Measurements from ENCODE around the gene FBLN2. TPM values are rescaled to one million over a fixed set of nuclear protein-coding genes. Genes with fewer than 3 reads are reported as not detected.

The FBLN2 gene
- total RNA-seq, 1 donor: 54.6 TPM

- no peaks in the 10 kb centered on the region for H3K9me3 ChIP-seq (ENCODE audit: low read depth, low read length)
- H2AFZ ChIP-seq (ENCODE audit: low read length): no peak overlapping the region
- no peaks in the 10 kb centered on the region for H3K79me2 ChIP-seq (ENCODE audit: insufficient read depth, low read length)
- peaks cover 5% of the 10 kb centered on the region for H3K4me1 ChIP-seq (ENCODE audit: insufficient read depth, low read length)
- H3K4me2 ChIP-seq (ENCODE audit: insufficient read depth, low read length): no peak overlapping the region
- DNase-seq (ENCODE audit: insufficient read length, low spot score, missing footprints): no peak
- H3K27me3 ChIP-seq (ENCODE audit: insufficient read depth, low read length): no peaks in the 10 kb centered on the region
- no peaks in the 10 kb centered on the region for H4K20me1 ChIP-seq (ENCODE audit: insufficient read depth, low read length)
- H3K36me3 ChIP-seq (ENCODE audit: insufficient read depth, low read length): no peaks in the 10 kb centered on the region
- no peak overlapping the region for H3K4me3 ChIP-seq (ENCODE audit: insufficient read depth, low read length)
- no peak for TF ChIP-seq CTCF (IDR thresholded peaks at IDR 0.05; ENCODE audit: extremely low read depth, low read depth, low read length)
- H3K27ac ChIP-seq (ENCODE audit: low read depth, low read length): no peak overlapping the region
These were observed 52.8 kb downstream of the FBLN2 start for GRCh38 chr3:13601692-13602080.

- Histone ChIP-seq H3K9me3 (ENCODE audit: low read depth, low read length) (no peaks in the 10 kb centered on the region), H3K27me3 (ENCODE audit: insufficient read depth, low read length) (no peaks in the 10 kb centered on the region), H3K4me1 (ENCODE audit: insufficient read depth, low read length) (peaks cover 3% of the 10 kb centered on the region), H3K79me2 (ENCODE audit: insufficient read depth, low read length) (no peaks in the 10 kb centered on the region), H3K27ac (ENCODE audit: low read depth, low read length) (no peak overlapping the region), H2AFZ (ENCODE audit: low read length) (no peak overlapping the region), H3K4me3 (ENCODE audit: insufficient read depth, low read length) (no peak overlapping the region), H3K4me2 (ENCODE audit: insufficient read depth, low read length) (no peak overlapping the region), H3K36me3 (ENCODE audit: insufficient read depth, low read length) (no peaks in the 10 kb centered on the region), H4K20me1 (ENCODE audit: insufficient read depth, low read length) (no peaks in the 10 kb centered on the region)
- DNase-seq (ENCODE audit: insufficient read length, low spot score, missing footprints): no peak
- TF ChIP-seq CTCF (IDR thresholded peaks at IDR 0.05; ENCODE audit: extremely low read depth, low read depth, low read length): no peak
These were observed 56.6 kb downstream of the FBLN2 start for GRCh38 chr3:13605555-13605954.

- TF ChIP-seq CTCF (IDR thresholded peaks at IDR 0.05; ENCODE audit: extremely low read depth, low read depth, low read length): no peak
- H3K4me2 ChIP-seq (ENCODE audit: insufficient read depth, low read length): no peak overlapping the region
- H3K27ac ChIP-seq (ENCODE audit: low read depth, low read length): no peak overlapping the region
- H3K4me1 ChIP-seq (ENCODE audit: insufficient read depth, low read length): no peaks in the 10 kb centered on the region
- H3K36me3 ChIP-seq (ENCODE audit: insufficient read depth, low read length): no peaks in the 10 kb centered on the region
- H3K9me3 ChIP-seq (ENCODE audit: low read depth, low read length): no peaks in the 10 kb centered on the region
- no peak overlapping the region for H2AFZ ChIP-seq (ENCODE audit: low read length)
- DNase-seq (ENCODE audit: insufficient read length, low spot score, missing footprints): no peak
- no peaks in the 10 kb centered on the region for H3K79me2 ChIP-seq (ENCODE audit: insufficient read depth, low read length)
- H3K4me3 ChIP-seq (ENCODE audit: insufficient read depth, low read length): no peak overlapping the region
- H3K27me3 ChIP-seq (ENCODE audit: insufficient read depth, low read length): no peaks in the 10 kb centered on the region
- no peaks in the 10 kb centered on the region for H4K20me1 ChIP-seq (ENCODE audit: insufficient read depth, low read length)
These were observed 59.1 kb downstream of the FBLN2 start for GRCh38 chr3:13607821-13608597.

- H3K36me3 ChIP-seq (ENCODE audit: insufficient read depth, low read length): no peaks in the 10 kb centered on the region
- TF ChIP-seq CTCF (IDR thresholded peaks at IDR 0.05; ENCODE audit: extremely low read depth, low read depth, low read length): no peak
- no peak overlapping the region for H3K4me2 ChIP-seq (ENCODE audit: insufficient read depth, low read length)
- no peak overlapping the region for H3K4me3 ChIP-seq (ENCODE audit: insufficient read depth, low read length)
- no peak overlapping the region for H3K27ac ChIP-seq (ENCODE audit: low read depth, low read length)
- H4K20me1 ChIP-seq (ENCODE audit: insufficient read depth, low read length): no peaks in the 10 kb centered on the region
- H3K4me1 ChIP-seq (ENCODE audit: insufficient read depth, low read length): no peaks in the 10 kb centered on the region
- no peak overlapping the region for H2AFZ ChIP-seq (ENCODE audit: low read length)
- DNase-seq (ENCODE audit: insufficient read length, low spot score, missing footprints): peak; percentile 50
- H3K79me2 ChIP-seq (ENCODE audit: insufficient read depth, low read length): no peaks in the 10 kb centered on the region
- H3K9me3 ChIP-seq (ENCODE audit: low read depth, low read length): no peaks in the 10 kb centered on the region
- H3K27me3 ChIP-seq (ENCODE audit: insufficient read depth, low read length): no peaks in the 10 kb centered on the region
These were observed 60.2 kb downstream of the FBLN2 start for GRCh38 chr3:13608969-13609725.

All from osteoblast (primary cell).